Hepatic stellate cell (primary cell): Measurements from ENCODE around the gene SLAMF7.

Experiments used
- DNase-seq: peaks from one replicate; pipeline ENCODE4 v3.0.0; 2011; ENCODE audit warnings: low spot score

SLAMF7 gene

GRCh38 chr1:160800645-160801408, 61.8 kb downstream of the SLAMF7 start:
- DNase-seq: no peak

- no peak for DNase-seq
Measured at GRCh38 chr1:160801836-160802580, 63.0 kb downstream of the SLAMF7 start.
